MM.1S (cell line): Measurements from ENCODE around the gene CDKN2B-AS1.

Experiments
- DNase-seq: peaks from one replicate; pipeline ENCODE4 v3.0.0-alpha.2; 2015
- H2AFZ ChIP-seq: fragments of 300-600 bp; sonication (generic); 2 replicates; pipeline ENCODE4 v1.6.0; 2016; ENCODE audit warnings: antibody characterized with exemption, low read length
- H3F3A ChIP-seq: fragments of 300-600 bp; sonication (generic); 2 replicates; pipeline ENCODE4 v1.6.1; 2016; ENCODE audit warnings: mild to moderate bottlenecking, antibody characterized with exemption, low read length, moderate library complexity, mixed read lengths; ENCODE audit not compliant: insufficient read depth
- H3K27ac ChIP-seq: fragments of 300-600 bp; sonication (generic); 2 replicates; pipeline ENCODE4 v1.5.1; 2016; ENCODE audit warnings: mild to moderate bottlenecking, low read length
- H3K27me3 ChIP-seq: fragments of 300-600 bp; sonication (generic); replicated peaks from 2 replicates; pipeline ENCODE4 v1.6.0; 2016; ENCODE audit warnings: low read length; ENCODE audit not compliant: insufficient read depth
- H3K36me3 ChIP-seq: fragments of 300-600 bp; sonication (generic); replicated peaks from 2 replicates; pipeline ENCODE4 v1.6.1; 2016; ENCODE audit warnings: mild to moderate bottlenecking, low read length, mixed read lengths; ENCODE audit not compliant: insufficient read depth
- H3K4me1 ChIP-seq: fragments of 300-600 bp; sonication (generic); 2 replicates; pipeline ENCODE4 v1.6.1; 2016; ENCODE audit warnings: low read length, mixed read lengths
- H3K4me2 ChIP-seq: fragments of 300-600 bp; sonication (generic); 2 replicates; pipeline ENCODE4 v1.6.0; 2016; ENCODE audit warnings: low read depth, low read length
- H3K4me3 ChIP-seq: fragments of 300-600 bp; sonication (generic); 2 replicates; pipeline ENCODE4 v1.5.1; 2016; ENCODE audit warnings: low read length, mixed read lengths
- H3K79me2 ChIP-seq: fragments of 300-600 bp; sonication (generic); 2 replicates; pipeline ENCODE4 v1.6.1; 2016; ENCODE audit warnings: mixed run types, low read length, mixed read lengths
- H3K9ac ChIP-seq: fragments of 300-600 bp; sonication (generic); 2 replicates; pipeline ENCODE4 v1.6.1; 2016; ENCODE audit warnings: low read length, mixed read lengths
- H3K9me2 ChIP-seq: fragments of 300-600 bp; sonication (generic); replicated peaks from 2 replicates; pipeline ENCODE4 v1.6.1; 2016; ENCODE audit warnings: mild to moderate bottlenecking, low read length, mixed read lengths; ENCODE audit not compliant: insufficient read depth
- H3K9me3 ChIP-seq: fragments of 300-600 bp; sonication (generic); replicated peaks from 2 replicates; pipeline ENCODE4 v1.6.1; 2016; ENCODE audit warnings: mild to moderate bottlenecking, low read length, mixed read lengths; ENCODE audit not compliant: insufficient read depth
- H4K20me1 ChIP-seq: fragments of 300-600 bp; sonication (generic); 2 replicates; pipeline ENCODE4 v1.6.1; 2016; ENCODE audit warnings: mild to moderate bottlenecking, low read length, moderate library complexity, mixed read lengths; ENCODE audit not compliant: insufficient read depth
- CTCF ChIP-seq: fragments of 300-600 bp; sonication (generic); IDR thresholded peaks from 2 replicates; pipeline ENCODE4 v1.5.1; 2016; ENCODE audit warnings: antibody characterized with exemption, low read length, mixed read lengths
- EZH2 ChIP-seq: fragments of 300-600 bp; sonication (generic); optimal IDR thresholded peaks from 2 replicates; pipeline ENCODE3; 2017; ENCODE audit warnings: low read depth, mild to moderate bottlenecking, antibody characterized with exemption, low read length, mixed read lengths
- EZH2phosphoT487 ChIP-seq: fragments of 300-600 bp; sonication (generic); IDR thresholded peaks from 2 replicates; pipeline ENCODE4 v1.6.1; 2018; ENCODE audit warnings: antibody characterized with exemption, low read length

Gene CDKN2B-AS1

GRCh38 chr9:21968331-21969010 is 26.1 kb upstream of the CDKN2B-AS1 start:
- no peaks in the 10 kb centered on the region for H3F3A ChIP-seq
- H3K27me3 ChIP-seq: no peaks in the 10 kb centered on the region
- H3K9me3 ChIP-seq: no peaks in the 10 kb centered on the region
- no peak overlapping the region for H3K9ac ChIP-seq
- no peaks in the 10 kb centered on the region for H3K4me1 ChIP-seq
- H4K20me1 ChIP-seq: no peaks in the 10 kb centered on the region
- no peak overlapping the region for H3K4me3 ChIP-seq
- H3K4me2 ChIP-seq: no peak overlapping the region
- TF ChIP-seq EZH2 (no peak), CTCF (no peak), EZH2phosphoT487 (no peak)
- no peaks in the 10 kb centered on the region for H3K79me2 ChIP-seq
- H3K27ac ChIP-seq: no peak overlapping the region
- H3K9me2 ChIP-seq: no peaks in the 10 kb centered on the region
- no peak overlapping the region for H2AFZ ChIP-seq
- no peak for DNase-seq
- no peaks in the 10 kb centered on the region for H3K36me3 ChIP-seq

- no peak for DNase-seq
- Histone ChIP-seq H4K20me1 (no peaks in the 10 kb centered on the region), H3K9me3 (no peaks in the 10 kb centered on the region), H3K9ac (no peak overlapping the region), H3K4me3 (no peak overlapping the region), H3K4me1 (no peaks in the 10 kb centered on the region), H2AFZ (no peak overlapping the region), H3K79me2 (no peaks in the 10 kb centered on the region), H3F3A (no peaks in the 10 kb centered on the region), H3K4me2 (no peak overlapping the region), H3K27me3 (no peaks in the 10 kb centered on the region), H3K27ac (no peak overlapping the region), H3K9me2 (no peaks in the 10 kb centered on the region), H3K36me3 (no peaks in the 10 kb centered on the region)
- no peak for TF ChIP-seq CTCF
- no peak for TF ChIP-seq EZH2phosphoT487
- no peak for TF ChIP-seq EZH2
These were observed 25.3 kb upstream of the CDKN2B-AS1 start for GRCh38 chr9:21969011-21969940.

- Histone ChIP-seq H3K4me1 (no peaks in the 10 kb centered on the region), H3K4me2 (no peak overlapping the region), H3F3A (no peaks in the 10 kb centered on the region), H3K9me2 (no peaks in the 10 kb centered on the region), H3K4me3 (no peak overlapping the region), H3K9ac (no peak overlapping the region), H2AFZ (no peak overlapping the region), H3K27ac (no peak overlapping the region), H4K20me1 (no peaks in the 10 kb centered on the region), H3K36me3 (no peaks in the 10 kb centered on the region), H3K79me2 (no peaks in the 10 kb centered on the region), H3K9me3 (no peaks in the 10 kb centered on the region), H3K27me3 (no peaks in the 10 kb centered on the region)
- no peak for DNase-seq
- TF ChIP-seq EZH2phosphoT487 (no peak), CTCF (no peak), EZH2 (no peak)
These were observed 24.4 kb upstream of the CDKN2B-AS1 start for GRCh38 chr9:21969951-21970799.
